DOHH2 (cell line): ENCODE measurements around the gene TRRAP.

ENCODE experiments used
- CTCF ChIP-seq: fragments of 200-600 bp; sonication (generic); IDR thresholded peaks from one replicate; pipeline ENCODE4 v1.5.1; 2014; ENCODE audit warnings: antibody characterized with exemption, mild to moderate bottlenecking, low read depth, low read length; ENCODE audit not compliant: poor library complexity, severe bottlenecking
- EZH2phosphoT487 ChIP-seq: fragments of 200-600 bp; sonication (generic); IDR thresholded peaks from 2 replicates; pipeline ENCODE4 v1.6.1; 2017; ENCODE audit warnings: borderline replicate concordance, mild to moderate bottlenecking, antibody characterized with exemption, low read length, moderate library complexity, mixed read lengths

- TF ChIP-seq CTCF (no peak), EZH2phosphoT487 (no peak)
Measured at GRCh38 chr7:99024066-99024465, 145.7 kb downstream of the TRRAP start.
